T-helper 2 cell (primary cell): ENCODE results near the gene DNAJC12.
"Not testable (repeated sequence)": the region's sequence is repeated elsewhere in the genome, so short reads cannot be mapped to it uniquely, and the experiment has no call there.

Experiments
- DNase-seq, 5 experiments: peaks; one replicate each; pipeline versions ENCODE4 v3.0.0 to v3.0.0-alpha.2; 2012 to 2022

DNAJC12 gene

GRCh38 chr10:67762567-67762966 is 75.4 kb downstream of the DNAJC12 start:
- DNase-seq = not testable (repeated sequence)

- DNase-seq = no peak
These were observed 77.7 kb downstream of the DNAJC12 start for GRCh38 chr10:67760272-67760671.
